A673 (cell line): ENCODE results near the gene CIAO2A. TPM values are rescaled to one million over a fixed set of nuclear protein-coding genes. Genes with fewer than 3 reads are reported as not detected.
"Not testable (repeated sequence)": the region's sequence is repeated elsewhere in the genome, so short reads cannot be mapped to it uniquely, and the experiment has no call there.

Experiments used
- BruUV-seq: library from RNA; stranded (reverse); fragments of 400-500 nt; replicated peaks from 2 replicates; lab custom pipeline; 2021; lab: Mats Ljungman, UMichigan
- CTCF ChIA-PET: fragments of 300-600 bp; sonication (Branson Sonifier 250); formaldehyde crosslinking; loops from one replicate; lab custom pipeline; 2022; ENCODE audit warnings: antibody characterized with exemption; lab: Charles Lee
- POLR2A ChIA-PET: fragments of 300-600 bp; sonication (Branson Sonifier 250); formaldehyde crosslinking; loops from one replicate; lab custom pipeline; 2022; ENCODE audit warnings: antibody characterized with exemption; ENCODE audit not compliant: low non-redundant PET; lab: Charles Lee
- DNase-seq: peaks from one replicate; pipeline ENCODE4 v3.0.0-alpha.2; 2015; ENCODE audit warnings: low spot score
- H3K27ac ChIP-seq: fragments of 200-600 bp; sonication (generic); 2 replicates; pipeline ENCODE4 v1.5.1; 2016; ENCODE audit warnings: mixed run types, low read depth, mild to moderate bottlenecking, mixed read lengths, antibody characterized with exemption, low read length; ENCODE audit not compliant: poor library complexity, severe bottlenecking
- H3K27me3 ChIP-seq: fragments of 200-600 bp; sonication (generic); replicated peaks from 2 replicates; pipeline ENCODE4 v1.6.1; 2017; ENCODE audit warnings: mixed run types, low read depth, mild to moderate bottlenecking, mixed read lengths, antibody characterized with exemption, low read length; ENCODE audit not compliant: insufficient read depth, poor library complexity
- H3K36me3 ChIP-seq: fragments of 200-600 bp; sonication (generic); 2 replicates; pipeline ENCODE4 v1.6.1; 2016; ENCODE audit warnings: mixed run types, mild to moderate bottlenecking, mixed read lengths, antibody characterized with exemption, low read length; ENCODE audit not compliant: insufficient read depth, poor library complexity, severe bottlenecking
- H3K4me1 ChIP-seq: fragments of 200-600 bp; sonication (generic); 2 replicates; pipeline ENCODE4 v1.6.1; 2017; ENCODE audit warnings: mixed run types, mild to moderate bottlenecking, mixed read lengths, antibody characterized with exemption, low read length; ENCODE audit not compliant: insufficient read depth, poor library complexity, severe bottlenecking
- H3K4me3 ChIP-seq: fragments of 200-600 bp; sonication (generic); 2 replicates; pipeline ENCODE4 v1.5.1; 2016; ENCODE audit warnings: low read depth, mixed run types, mild to moderate bottlenecking, mixed read lengths, low read length; ENCODE audit not compliant: poor library complexity, severe bottlenecking
- H3K9me3 ChIP-seq: fragments of 200-600 bp; sonication (generic); 2 replicates; pipeline ENCODE4 v1.6.1; 2016; ENCODE audit warnings: mixed run types, low read depth, mild to moderate bottlenecking, mixed read lengths, antibody characterized with exemption, low read length; ENCODE audit not compliant: poor library complexity, severe bottlenecking
- EZH2 ChIP-seq: fragments of 200-600 bp; sonication (generic); IDR thresholded peaks from 2 replicates; pipeline ENCODE4 v1.6.1; 2017; ENCODE audit warnings: borderline replicate concordance, low read depth, mild to moderate bottlenecking, mixed read lengths, antibody characterized with exemption, low read length; ENCODE audit not compliant: poor library complexity, severe bottlenecking
- intact Hi-C: fragments of 100-400 bp; cut with micrococcal nuclease; formaldehyde crosslinking; loops from one replicate; pipeline ENCODE4 v1.10.0; 2022; ENCODE audit not compliant: unreplicated experiment
- total RNA-seq: library from RNA; stranded (reverse); gene quantifications from 2 replicates; pipeline ENCODE4 v1.2.3, GENCODE V29; 2021
- TF ChIP-seq, protein P1 (sequence below): fragments of 300-800, 200-600 bp; sonication (generic); conservative IDR thresholded peaks from 2 replicates; pipeline ENCODE4 v1.5.1; 2017; ENCODE audit warnings: low read depth, mild to moderate bottlenecking, antibody characterized with exemption, low read length, moderate library complexity, mixed read lengths

The CIAO2A gene
- total RNA-seq, 1 experiment from 2014 or later = 75.6 TPM

DNA sequence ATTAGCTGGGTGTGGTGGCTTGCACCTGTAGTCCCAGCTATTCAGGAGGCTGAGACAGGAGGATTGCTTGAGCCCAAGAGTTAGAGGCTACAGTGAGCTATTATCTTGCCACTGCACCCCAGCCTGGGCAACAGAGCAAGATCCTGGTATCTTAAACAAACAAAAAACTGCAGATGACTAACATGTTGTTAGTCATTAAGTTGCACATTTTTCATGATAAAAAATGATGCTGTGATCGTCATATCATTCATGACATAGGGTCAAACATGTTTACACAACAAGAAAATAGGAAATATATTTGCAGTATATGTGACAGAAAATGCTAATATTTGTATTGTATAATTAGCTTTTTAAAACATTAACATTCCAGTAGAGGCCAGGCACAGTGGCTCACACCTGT is 27.2 kb downstream of the CIAO2A start:
- no peaks in the 10 kb centered on the region for H3K4me1 ChIP-seq
- TF ChIP-seq, protein P1, sequence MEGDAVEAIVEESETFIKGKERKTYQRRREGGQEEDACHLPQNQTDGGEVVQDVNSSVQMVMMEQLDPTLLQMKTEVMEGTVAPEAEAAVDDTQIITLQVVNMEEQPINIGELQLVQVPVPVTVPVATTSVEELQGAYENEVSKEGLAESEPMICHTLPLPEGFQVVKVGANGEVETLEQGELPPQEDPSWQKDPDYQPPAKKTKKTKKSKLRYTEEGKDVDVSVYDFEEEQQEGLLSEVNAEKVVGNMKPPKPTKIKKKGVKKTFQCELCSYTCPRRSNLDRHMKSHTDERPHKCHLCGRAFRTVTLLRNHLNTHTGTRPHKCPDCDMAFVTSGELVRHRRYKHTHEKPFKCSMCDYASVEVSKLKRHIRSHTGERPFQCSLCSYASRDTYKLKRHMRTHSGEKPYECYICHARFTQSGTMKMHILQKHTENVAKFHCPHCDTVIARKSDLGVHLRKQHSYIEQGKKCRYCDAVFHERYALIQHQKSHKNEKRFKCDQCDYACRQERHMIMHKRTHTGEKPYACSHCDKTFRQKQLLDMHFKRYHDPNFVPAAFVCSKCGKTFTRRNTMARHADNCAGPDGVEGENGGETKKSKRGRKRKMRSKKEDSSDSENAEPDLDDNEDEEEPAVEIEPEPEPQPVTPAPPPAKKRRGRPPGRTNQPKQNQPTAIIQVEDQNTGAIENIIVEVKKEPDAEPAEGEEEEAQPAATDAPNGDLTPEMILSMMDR = no peak
- no peak for TF ChIP-seq EZH2
- H3K36me3 ChIP-seq = no peaks in the 10 kb centered on the region
- no TSS peak for BruUV-seq
- no peak for DNase-seq
- no peak overlapping the region for H3K27ac ChIP-seq
- intact Hi-C loops = loop anchor here (2.0 to 10.0 kb wide), 3 partner anchors 172 to 778 kb away; no protein-coding TSS in a partner anchor
- no peak overlapping the region for H3K4me3 ChIP-seq
- ChIA-PET CTCF (interaction anchor here (0.6 to 1.7 kb wide), 4 partner anchors 53 to 456 kb away, joined by 3 to 17 read pairs (median 5); no protein-coding TSS in a partner anchor), POLR2A (no interaction called here)
- H3K9me3 ChIP-seq = no peaks in the 10 kb centered on the region
- H3K27me3 ChIP-seq = no peaks in the 10 kb centered on the region

DNA sequence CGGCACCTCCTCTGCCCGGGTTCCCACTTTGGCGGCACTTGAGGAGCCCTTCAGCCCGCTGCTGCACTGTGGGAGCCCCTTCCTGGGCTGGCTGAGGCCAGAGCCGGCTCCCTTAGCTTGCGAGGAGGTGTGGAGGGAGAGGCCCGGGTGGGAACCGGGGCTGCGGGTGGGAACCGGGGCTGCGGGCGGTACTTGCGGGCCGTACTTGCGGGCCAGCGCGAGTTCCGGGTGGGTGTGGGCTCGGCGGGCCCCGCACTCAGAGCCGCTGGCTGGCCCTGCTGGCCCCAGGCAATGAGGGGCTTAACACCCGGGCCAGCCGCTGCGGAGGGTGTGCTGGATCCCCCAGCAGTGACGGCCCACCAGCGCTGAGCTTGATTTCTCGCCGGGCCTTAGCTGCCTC is 32.9 kb downstream of the CIAO2A start:
- CTCF ChIA-PET = no interaction called here
- no peak for DNase-seq
- no peaks in the 10 kb centered on the region for H3K9me3 ChIP-seq
- intact Hi-C loops = loop anchor here (10.0 kb wide), 1 partner anchor 166 kb away; no protein-coding TSS in a partner anchor
- peaks cover 3% of the 10 kb centered on the region for H3K4me1 ChIP-seq
- H3K36me3 ChIP-seq = no peaks in the 10 kb centered on the region
- TF ChIP-seq, protein P1 = no peak
- no peak for TF ChIP-seq EZH2
- no peak overlapping the region for H3K4me3 ChIP-seq
- H3K27me3 ChIP-seq = no peaks in the 10 kb centered on the region
- POLR2A ChIA-PET = no interaction called here
- BruUV-seq = no TSS peak
- H3K27ac ChIP-seq = no peak overlapping the region

DNA sequence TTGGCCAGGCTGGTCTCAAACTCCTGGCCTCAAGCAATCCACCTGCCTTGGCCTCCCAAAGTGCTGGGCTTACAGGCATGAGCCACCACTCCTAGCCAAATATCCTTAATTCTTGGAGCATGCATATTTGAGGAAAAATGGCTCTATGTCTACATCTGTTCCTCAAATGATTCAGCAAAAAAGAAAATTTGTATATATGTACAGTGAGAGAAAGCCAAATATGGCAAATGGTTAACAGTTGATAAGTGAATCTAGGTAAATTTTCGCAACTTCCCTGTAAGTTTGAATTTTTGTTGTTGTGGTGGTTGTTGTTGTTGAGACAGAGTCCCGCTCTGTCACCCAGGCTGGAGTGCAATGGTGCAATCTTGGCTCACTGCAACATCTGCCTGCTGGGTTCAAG is 34.5 kb downstream of the CIAO2A start:
- BruUV-seq, H3K9me3 ChIP-seq, intact Hi-C loops, H3K4me1 ChIP-seq, DNase-seq, POLR2A ChIA-PET, H3K36me3 ChIP-seq, H3K27me3 ChIP-seq, H3K27ac ChIP-seq, H3K4me3 ChIP-seq, CTCF ChIA-PET: not testable (repeated sequence)

DNA sequence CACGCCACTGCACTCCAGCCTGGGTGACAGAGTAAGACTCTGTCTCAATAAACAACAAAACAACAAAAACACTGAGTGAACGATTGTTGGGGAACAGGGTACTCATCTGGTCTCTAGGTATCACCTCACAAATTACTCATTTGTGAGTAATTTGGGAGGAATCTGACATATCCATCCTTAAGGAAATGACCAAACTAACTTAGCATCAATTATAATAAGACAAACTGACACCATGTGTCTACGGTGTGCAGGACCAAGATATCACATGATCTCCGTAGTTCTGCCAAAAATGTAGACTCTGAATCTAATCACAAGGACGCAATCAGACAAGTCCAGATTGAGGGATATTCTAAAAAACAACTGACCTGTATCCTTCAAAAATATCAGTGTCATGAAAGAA is 35.4 kb downstream of the CIAO2A start:
- DNase-seq = no peak
- Histone ChIP-seq H3K36me3 (no peaks in the 10 kb centered on the region), H3K27me3 (no peaks in the 10 kb centered on the region), H3K27ac (no peak overlapping the region), H3K9me3 (no peaks in the 10 kb centered on the region), H3K4me1 (peaks cover 6% of the 10 kb centered on the region), H3K4me3 (no peak overlapping the region)
- no TSS peak for BruUV-seq
- ChIA-PET CTCF (no interaction called here), POLR2A (no interaction called here)
- TF ChIP-seq EZH2 = no peak
- TF ChIP-seq, protein P1 = no peak
- intact Hi-C loops = no loop called here

DNA sequence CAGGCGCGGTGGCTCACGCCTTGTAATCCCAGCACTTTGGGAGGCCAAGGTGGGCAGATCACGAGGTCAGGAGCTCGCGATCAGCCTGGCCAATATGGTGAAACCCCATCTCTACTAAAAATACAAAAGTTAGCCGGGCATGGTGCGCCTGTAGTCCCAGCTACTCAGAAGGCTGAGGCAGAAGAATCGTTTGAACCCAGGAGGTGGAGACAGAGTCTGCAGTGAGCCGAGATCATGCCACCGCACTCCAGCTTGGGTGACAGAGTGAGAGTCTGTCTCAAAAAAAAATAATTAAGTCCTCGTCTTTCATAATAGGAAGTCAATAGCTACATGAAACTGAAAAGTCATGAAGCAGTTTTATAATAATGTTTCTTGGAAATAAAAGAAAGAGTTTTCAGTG is 40.0 kb downstream of the CIAO2A start:
- BruUV-seq, H3K9me3 ChIP-seq, POLR2A ChIA-PET, CTCF ChIA-PET, DNase-seq, H3K27ac ChIP-seq, H3K4me1 ChIP-seq, H3K36me3 ChIP-seq, intact Hi-C loops, H3K27me3 ChIP-seq, H3K4me3 ChIP-seq: not testable (repeated sequence)
